HG03039 (cell line): Measurements from ENCODE around the gene CMYA5.
"Not testable (repeated sequence)": the region's sequence is repeated elsewhere in the genome, so short reads cannot be mapped to it uniquely, and the experiment has no call there.

Experiments
- ATAC-seq: cut with Tn5 transposase; IDR thresholded peaks from one replicate; pipeline ENCODE4 v1.9.1; 2021; ENCODE audit warnings: mild to moderate bottlenecking, moderate library complexity; ENCODE audit not compliant: unreplicated experiment

The CMYA5 gene

DNA sequence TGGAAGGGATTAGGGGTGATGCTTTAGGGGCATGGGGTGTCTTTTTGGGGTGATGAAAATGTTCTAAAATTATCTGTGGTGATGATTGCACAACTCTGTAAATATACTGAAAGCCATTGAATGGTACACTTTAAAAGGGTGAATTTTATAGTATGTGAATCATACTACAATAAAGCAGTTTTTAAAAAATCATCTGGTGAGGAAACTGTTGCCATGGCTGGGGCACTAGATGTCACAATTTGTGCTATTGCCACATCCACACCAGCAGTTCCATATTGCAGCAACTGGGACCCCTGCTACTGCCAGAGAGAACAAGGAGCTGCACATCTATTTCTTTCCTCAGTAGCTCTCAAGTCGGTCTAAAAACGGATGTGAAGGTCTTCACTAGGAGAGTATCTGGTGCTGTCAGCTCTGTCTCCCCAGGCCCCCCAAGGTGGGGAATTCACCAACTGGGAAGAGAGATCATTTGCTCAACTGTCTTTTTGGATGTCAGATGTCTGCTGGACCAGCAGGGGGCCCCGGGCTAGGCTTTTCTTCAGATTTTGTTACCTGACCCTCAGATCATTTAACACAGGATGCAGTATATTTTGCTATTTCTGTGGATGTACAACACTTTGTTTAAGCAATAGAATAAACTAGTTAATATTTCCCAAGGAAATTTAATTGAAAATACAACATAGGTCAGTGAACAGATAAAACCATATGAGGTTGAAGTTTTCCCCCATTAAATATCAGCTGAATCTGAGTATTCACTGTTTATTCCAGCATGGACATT is 13.2 kb downstream of the CMYA5 start:
- no peak for ATAC-seq

GRCh38 chr5:79703381-79703645 is 13.7 kb downstream of the CMYA5 start:
- no peak for ATAC-seq

- no peak for ATAC-seq
Observed at GRCh38 chr5:79704553-79704952, 14.9 kb downstream of the CMYA5 start.

GRCh38 chr5:79705632-79706031 is 16.0 kb downstream of the CMYA5 start:
- no peak for ATAC-seq

GRCh38 chr5:79706317-79706716 is 16.7 kb downstream of the CMYA5 start:
- ATAC-seq, result not testable (repeated sequence)

GRCh38 chr5:79707535-79707934 is 17.9 kb downstream of the CMYA5 start:
- ATAC-seq, result no peak

- ATAC-seq, result no peak
Observed at GRCh38 chr5:79712741-79713140, 23.1 kb downstream of the CMYA5 start.

GRCh38 chr5:79713727-79714126 is 24.1 kb downstream of the CMYA5 start:
- ATAC-seq, result no peak

- no peak for ATAC-seq
Observed at GRCh38 chr5:79716839-79717238, 27.2 kb downstream of the CMYA5 start.

- ATAC-seq, result no peak
Observed at GRCh38 chr5:79720096-79720495, 30.5 kb downstream of the CMYA5 start.

DNA sequence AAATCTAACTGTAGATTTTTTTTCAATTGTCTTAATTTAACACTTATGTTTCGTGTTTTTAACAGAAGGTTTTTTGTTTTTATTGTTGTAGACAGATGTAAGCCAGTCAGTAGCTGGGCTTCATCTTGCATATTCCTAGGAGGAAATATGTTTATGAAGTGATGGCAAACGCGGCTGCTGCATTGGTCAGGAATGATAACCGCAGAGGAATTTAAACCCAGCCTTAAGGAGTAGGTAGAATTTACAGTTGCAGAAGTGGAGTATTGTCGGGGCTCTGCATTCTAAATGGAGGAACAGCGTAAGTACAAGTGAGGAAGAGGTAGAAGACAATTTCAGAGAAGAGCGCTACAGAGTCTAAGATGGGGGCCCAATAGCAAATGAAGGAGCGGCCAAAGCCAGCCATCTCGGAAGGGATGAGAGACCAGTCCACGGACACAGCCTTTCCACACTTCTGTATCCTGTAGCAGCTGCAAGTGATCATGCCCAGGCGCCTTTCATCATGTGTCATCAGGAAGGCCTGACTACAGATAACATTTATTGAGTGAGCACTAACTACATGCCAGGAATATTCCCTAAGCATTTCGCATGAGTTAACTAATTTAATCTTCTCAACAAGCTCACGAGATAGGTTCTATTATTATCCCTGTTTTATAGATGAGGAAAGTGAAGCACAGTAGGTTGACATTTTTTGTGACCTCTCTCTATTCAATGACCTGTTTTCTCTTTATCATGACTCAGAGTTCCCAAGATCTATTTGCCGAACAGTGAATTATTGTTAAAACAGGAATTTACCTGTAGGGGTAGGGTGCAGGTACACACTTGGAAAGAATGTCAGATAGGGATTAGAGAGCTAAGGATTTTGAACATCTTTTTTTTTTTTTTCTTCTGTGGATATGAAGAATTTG is 38.1 kb downstream of the CMYA5 start:
- no peak for ATAC-seq

DNA sequence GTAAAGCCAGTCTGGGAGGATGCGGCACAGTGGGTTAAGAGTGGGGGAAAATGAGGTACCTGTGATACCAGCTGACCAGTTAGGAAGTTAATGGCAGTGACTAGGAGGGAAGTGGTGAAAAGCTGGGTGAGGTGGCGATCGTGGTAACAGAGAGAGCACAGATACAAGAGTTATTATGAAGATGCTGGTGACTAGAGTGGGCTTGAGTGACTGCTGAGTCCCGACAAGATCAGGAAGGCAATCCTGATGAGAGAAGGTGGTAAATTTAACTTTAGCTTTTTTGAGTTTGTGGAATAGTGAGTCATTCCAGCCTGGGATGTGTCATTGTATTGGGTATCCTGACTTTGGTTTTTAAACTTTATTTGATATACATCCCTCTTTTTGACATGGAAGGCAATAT is 38.8 kb downstream of the CMYA5 start:
- ATAC-seq, result no peak

DNA sequence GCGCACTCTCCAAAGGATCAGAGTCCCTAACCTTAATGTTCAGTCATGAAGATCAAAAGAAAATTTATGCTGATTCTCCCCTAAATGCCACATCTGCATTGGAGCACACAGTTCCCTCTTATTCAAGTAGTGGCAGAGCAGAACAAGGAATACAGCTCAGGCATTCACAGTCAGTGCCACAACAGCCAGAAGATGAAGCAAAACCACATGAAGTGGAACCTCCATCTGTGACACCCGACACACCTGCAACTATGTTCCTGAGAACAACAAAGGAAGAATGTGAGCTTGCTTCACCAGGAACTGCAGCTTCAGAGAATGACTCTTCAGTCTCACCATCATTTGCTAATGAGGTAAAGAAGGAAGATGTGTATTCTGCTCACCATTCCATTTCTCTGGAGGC is 40.0 kb downstream of the CMYA5 start:
- no peak for ATAC-seq

- ATAC-seq, result no peak
Observed at GRCh38 chr5:79730564-79730963, 40.9 kb downstream of the CMYA5 start.

DNA sequence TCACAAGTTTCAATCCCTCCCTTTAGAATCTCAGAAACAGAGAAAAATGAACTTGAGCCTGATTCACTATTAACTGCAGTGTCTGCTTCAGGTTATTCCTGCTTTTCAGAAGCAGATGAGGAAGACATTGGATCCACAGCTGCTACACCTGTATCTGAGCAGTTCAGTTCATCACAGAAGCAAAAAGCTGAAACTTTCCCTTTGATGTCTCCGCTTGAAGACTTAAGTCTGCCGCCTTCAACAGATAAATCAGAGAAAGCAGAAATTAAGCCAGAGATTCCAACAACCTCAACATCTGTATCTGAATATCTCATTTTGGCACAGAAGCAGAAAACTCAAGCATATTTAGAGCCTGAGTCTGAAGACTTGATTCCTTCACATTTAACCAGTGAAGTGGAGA is 42.1 kb downstream of the CMYA5 start:
- no peak for ATAC-seq

DNA sequence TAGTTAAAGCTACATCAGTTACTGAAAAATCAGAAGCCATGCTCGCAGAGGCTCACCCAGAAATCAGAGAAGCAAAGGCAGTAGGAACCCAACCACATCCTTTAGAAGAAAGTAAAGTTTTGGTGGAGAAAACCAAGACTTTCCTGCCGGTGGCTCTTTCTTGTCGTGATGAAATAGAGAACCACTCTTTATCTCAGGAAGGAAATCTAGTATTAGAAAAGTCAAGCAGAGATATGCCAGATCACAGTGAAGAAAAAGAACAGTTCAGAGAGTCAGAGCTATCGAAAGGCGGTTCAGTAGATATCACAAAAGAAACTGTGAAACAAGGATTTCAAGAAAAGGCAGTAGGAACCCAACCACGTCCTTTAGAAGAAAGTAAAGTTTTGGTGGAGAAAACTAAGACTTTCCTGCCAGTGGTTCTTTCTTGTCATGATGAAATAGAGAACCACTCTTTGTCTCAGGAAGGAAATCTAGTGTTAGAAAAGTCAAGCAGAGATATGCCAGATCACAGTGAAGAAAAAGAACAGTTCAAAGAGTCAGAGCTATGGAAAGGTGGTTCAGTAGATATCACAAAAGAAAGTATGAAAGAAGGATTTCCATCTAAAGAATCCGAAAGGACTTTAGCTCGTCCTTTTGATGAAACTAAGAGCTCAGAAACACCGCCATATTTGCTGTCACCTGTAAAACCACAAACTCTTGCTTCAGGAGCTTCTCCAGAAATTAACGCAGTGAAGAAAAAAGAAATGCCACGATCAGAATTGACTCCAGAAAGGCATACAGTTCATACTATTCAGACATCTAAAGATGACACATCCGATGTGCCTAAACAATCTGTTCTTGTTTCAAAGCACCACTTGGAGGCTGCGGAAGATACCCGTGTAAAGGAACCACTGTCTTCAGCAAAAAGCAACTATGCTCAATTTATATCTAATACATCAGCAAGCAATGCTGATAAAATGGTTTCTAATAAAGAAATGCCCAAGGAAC is 47.2 kb downstream of the CMYA5 start:
- ATAC-seq, result no peak

- no peak for ATAC-seq
Observed at GRCh38 chr5:79738349-79738748, 48.7 kb downstream of the CMYA5 start.

GRCh38 chr5:79742549-79743136 is 53.0 kb downstream of the CMYA5 start:
- ATAC-seq, result no peak

DNA sequence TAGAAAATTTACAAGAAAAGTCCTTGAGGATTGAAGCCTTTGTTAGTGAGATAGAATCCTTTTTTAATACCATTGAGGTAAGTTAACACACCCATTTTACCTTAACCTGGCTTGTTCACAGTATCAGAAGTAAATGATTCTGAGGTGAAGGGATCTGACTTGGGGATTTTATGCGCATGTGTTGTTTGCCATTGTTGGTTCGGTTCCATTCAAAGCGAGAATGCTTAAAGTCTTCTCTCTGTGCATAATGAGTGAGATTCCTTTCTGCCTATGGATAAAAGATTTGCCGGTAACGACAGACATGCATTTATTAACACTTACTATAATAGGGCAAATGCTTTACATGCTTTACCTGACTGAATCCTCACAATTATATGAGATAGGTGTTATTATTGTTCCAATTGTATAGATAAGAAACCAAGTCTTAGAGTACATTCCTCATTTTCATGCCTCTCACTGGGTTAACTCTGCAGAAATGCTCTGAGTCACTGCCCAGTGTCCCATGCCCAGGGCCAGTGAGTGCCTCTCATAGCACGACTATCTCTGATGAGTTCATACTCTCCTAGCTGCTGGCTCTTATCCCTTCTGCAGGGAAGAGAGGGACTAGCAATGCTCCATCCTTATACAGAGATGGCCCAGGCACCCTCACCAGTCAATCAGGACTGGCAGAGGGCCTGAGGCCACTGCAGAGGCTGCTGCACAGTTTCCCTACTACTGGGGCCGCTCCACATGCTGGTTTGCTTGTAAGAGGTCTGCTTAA is 54.4 kb downstream of the CMYA5 start:
- no peak for ATAC-seq

- ATAC-seq, result no peak
Observed at GRCh38 chr5:79745255-79745654, 55.6 kb downstream of the CMYA5 start.
